Diencephalon (tissue), 1 donor: ENCODE measurements around the gene RHOXF2. TPM values are rescaled to one million over a fixed set of nuclear protein-coding genes. Genes with fewer than 3 reads are reported as not detected.

ENCODE experiments used
- total RNA-seq: library from RNA; depleted of rRNA; stranded (reverse); fragments of >200 nt; gene quantifications from one replicate; pipeline ENCODE4 v1.2.3, GENCODE V29; 2014

Gene RHOXF2, protein sequence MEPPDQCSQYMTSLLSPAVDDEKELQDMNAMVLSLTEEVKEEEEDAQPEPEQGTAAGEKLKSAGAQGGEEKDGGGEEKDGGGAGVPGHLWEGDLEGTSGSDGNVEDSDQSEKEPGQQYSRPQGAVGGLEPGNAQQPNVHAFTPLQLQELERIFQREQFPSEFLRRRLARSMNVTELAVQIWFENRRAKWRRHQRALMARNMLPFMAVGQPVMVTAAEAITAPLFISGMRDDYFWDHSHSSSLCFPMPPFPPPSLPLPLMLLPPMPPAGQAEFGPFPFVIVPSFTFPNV
- not detected for total RNA-seq

DNA sequence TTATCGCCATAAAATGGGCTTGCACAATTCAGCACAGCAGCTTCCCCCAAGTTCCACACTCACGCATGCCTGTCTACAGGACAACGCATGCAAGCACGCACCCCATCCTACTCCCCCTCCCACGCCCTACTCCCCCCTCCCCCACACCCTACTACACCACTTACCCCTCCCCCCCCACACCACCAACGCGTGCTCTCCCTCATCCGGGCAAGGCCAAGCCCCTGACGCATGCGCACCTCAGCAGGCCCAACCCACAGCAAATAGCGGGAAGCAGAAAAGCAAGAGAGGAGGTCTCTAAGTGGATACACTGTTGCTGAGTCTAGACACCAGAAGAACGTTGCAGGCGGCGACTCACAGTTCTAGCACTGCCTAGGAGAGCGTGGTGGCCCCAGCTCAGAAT, at the start of gene RHOXF2:
TSS of gene RHOXF2 (plus strand) at position 301 of the 400 bp plus-strand sequence. CDS start 138 bp downstream, outside the sequence.

DNA sequence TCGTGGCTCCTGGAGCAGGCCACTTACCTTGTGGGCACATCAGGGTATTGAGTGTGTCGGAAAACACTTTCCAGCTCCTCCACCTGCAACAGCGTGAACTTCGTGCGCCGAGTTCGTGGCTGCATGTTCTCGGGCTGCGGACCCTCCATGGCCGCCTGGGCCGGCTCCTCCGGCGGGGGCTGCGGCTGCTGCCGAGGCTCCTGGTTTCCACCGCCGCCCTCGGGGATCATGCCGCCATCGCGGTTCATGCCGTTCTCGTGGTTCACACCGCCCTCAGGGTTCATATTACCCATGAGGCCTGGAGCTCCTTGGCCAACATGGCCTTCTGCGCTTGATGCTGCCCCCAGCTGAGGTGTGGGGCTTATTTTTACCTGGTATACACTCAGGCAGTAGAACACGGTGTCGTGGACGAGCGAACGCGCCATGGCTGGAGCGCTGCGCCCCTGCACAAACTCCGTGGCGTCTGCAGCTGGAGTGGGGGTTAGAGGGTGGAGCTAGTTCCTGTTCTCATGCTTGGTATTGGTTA, 42.9 kb upstream of the RHOXF2 start, which contains the start of gene RHOXF1:
TSS of gene RHOXF1 (minus strand) at position 476 of the 526 bp plus-strand sequence. CDS start at position 425, 51 bp downstream.

Other genes with a start within 250 kb of the RHOXF2 start
- gene NKAP, start 214.9 kb upstream of the RHOXF2 start, total RNA-seq: 10.6 TPM
- gene RHOXF2B, start 80.9 kb upstream of the RHOXF2 start, total RNA-seq: not detected
- gene RHOXF1, start 42.7 kb upstream of the RHOXF2 start, total RNA-seq: not detected
- gene ZBTB33, start 92.2 kb downstream of the RHOXF2 start, total RNA-seq: 46.4 TPM
- 5.5 TPM for gene TMEM255A, start 152.8 kb downstream of the RHOXF2 start, total RNA-seq
- gene ATP1B4, start 203.5 kb downstream of the RHOXF2 start, total RNA-seq: not detected